Measurements from ENCODE around the gene CES1.
"Not testable (repeated sequence)": the region's sequence is repeated elsewhere in the genome, so short reads cannot be mapped to it uniquely, and the experiment has no call there.

CES1 gene

DNA sequence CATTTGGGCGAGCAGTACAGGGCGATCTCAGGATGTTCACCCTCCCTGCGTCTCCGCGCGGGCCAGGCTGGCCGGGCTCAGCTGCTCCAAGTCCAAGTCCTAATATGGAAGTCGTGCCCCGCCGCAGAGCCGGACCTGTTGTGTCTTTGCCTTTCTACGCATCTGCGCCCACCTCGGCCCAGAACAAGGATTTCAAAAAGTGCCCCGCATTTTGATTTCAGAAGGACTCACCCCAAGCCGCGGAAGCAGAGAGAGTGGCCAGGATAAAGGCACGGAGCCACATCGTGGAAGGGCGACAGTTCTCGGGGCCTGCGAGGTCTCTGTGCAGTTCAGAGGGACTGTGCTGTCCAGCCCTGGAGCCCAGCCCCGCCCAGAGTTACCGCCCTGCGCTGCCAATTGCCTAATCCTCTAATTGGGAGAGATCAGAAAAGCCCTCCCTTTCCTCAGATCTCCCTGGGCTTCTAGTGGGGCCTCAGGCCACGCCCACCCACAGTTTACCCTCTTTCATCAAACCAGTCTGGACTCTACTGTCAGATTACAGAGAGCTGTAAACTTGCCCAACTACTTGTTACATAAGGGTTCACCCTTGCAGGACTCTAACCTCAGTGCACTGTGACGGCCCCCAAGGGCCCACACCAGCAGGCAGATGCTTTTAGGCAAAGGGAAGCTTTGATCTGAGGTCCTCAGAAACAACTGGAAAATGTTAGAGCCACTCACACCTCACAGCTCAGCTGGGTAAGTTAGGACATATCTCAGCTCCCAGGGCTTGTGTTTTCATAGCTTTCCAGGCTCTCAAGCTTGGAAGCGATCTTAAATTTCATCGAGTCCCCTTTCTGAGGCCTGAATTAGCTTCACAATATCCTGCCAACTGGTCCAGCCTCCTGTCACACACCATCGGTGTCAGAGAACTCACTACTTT is at the start of gene CES1:
Gene CES1 (minus strand): TSS at position 324 of the 919 bp plus-strand sequence. CDS start 41 bp downstream, at position 283.
- DNase-seq: no peak

DNA sequence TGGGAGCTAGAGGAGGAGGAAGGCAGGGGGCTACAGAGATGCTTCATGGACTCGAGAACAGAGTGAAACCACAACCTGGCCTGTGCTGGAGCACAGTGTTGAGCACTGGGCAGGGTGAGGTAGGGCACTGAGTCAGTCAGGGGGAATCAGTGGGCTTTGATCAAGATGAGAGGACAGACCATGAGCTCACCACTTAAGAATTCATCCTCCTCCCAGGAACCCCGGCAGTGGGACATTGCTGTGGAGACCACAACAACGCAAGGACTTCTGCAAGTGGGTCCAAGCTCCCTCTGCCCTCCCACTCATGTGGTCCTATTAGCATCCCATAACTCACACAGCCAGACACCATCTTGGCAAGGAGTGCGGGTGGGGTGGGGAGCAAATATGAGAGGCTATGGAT is 44.0 kb upstream of the CES1 start:
- DNase-seq: no peak

DNA sequence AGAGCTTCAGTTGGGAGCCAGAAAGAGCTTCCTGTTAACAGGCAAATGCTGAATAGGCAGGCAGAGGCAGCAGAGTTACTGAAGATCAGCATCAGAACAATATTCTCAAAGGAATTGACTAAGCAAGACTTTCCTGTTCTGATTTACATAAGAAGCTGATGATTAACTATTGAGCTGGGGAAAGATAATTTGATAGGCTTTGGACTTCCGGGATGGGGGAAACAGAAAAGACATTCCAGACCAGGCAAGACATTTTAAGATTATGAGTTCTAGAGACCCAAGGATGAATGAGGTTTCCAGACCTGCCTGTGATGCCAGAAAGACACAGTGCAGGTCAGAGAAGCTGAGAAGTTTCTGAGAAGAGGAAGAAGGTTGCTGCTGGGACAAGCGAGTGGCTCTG is 42.4 kb upstream of the CES1 start, which contains the start of gene CES5A:
Gene CES5A (minus strand): TSS at position 101 of the 400 bp plus-strand sequence. CDS start 152 bp downstream, outside the sequence.
- DNase-seq: no peak

DNA sequence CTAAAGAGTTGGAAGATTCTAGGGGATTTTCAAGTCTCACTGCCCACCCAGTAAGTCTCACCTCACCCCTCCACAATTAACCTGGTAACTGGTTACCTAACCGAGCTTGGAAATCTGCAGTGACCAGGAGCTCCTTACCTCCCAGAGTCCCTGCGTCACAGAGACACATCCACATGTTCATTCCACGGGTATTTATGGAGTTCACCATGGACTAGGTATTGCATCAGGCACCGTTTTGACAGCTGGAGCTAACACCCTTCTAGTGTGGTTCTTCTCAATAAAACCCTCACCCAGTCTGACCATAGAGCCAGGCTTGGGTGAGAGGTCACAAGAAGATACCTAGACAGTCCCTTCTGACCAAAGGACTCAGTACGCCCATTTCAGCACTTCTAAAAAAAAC is 40.2 kb upstream of the CES1 start:
- no peak for DNase-seq

DNA sequence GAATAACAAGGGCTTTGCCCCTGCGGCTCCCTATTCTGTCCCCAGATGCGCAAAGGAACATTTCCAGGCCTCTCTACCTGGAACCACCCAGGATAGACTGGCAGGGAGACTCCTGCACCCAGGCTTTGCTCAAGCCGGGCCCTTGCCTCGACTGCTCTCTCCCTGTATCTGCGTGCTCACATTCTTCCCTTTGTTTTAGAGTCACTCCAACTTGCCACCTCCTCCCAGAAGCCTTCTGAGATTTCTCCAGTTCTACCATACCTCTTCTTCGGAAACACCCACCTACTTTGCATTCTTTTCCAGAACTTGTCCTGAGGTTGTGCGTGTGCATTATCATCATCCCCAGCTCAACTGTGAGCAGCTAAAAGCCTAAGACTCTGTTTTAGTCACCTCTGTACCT is 39.2 kb upstream of the CES1 start:
- DNase-seq: no peak

DNA sequence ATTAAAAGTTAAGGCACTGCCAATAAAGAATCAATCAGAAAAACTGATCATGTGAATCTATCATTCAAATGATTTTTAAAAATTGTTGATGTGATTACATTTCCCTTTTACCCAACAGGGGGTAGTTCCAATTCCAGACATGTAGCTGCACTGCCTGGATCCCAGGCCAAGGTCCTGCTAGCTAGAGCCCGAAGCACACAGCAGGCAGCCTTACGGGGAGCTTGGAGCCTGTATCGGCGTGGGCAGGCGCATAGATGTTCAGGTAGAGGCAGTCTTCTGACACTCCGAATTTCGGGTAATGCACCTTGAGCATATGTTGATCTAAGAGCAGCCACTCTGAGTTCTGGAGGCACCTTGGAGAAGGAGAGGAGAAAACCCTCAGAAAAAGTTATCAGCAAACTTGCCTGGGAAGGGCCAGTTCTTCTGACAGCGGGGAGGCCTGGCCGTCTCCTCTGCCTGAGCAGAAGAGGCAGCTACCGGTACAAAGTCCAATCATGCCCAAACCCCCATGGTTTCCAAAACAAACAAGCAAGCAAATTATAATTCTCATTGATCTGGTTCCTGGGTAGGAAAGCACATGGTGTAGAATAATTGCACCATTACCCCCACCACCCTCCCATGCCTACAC is 38.6 kb upstream of the CES1 start:
- no peak for DNase-seq

DNA sequence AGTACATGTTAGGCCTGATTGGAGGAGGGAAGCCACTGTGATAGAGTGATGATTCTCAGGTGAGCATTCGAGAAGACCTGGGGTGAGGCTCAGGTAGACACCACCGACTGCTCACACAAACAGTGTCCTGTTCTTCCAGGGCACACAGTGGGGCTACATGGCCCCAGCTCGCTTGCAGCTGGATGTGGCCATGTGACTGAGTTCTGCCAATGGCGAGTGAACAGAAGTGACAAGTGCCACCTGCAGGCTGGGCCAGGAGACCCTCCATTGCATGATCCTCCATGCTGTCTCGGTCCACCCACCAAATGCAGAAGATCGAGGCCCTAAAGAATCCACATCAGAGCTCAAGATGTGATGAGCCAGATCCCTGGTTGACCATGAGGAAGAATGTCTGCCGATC is 36.1 kb upstream of the CES1 start:
- DNase-seq: no peak

DNA sequence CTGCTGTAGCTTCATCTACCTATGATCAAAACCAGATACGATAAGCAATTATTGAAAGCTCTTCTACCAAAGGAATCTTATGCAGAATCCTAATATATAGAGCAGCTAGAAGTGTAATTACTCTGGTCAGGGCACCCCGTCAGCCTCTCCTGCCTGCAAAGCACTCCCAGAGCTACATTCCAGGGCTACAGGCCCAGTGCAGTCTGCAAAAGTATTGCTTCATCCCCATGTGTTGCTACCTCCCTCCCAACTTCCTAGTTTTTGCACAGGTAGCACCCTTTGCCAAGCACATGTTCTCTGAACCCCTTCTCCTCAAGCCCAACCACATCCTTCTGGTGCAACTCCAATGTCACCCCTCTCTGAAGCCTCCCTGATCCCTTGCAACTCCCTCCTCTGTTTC is 35.2 kb upstream of the CES1 start:
- no peak for DNase-seq

DNA sequence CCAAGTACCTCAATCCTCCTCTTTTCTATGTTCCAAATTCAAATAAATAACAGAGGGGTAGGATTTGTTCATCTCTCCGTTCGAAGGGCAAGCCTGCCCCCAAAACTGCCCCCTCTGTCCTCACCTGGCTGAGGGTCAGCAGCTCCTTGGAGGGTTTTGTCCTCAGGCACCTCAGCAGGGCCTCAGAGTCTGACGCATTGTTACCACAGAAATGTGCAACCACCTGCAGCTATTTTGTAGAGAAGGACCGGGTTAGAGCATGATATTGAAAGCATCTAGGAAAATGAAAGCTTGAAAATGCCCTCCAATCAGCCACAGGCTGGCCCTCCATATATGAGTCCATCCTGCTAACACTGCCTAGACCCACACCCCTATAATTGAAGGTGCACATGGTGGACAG is 28.4 kb upstream of the CES1 start:
- no peak for DNase-seq

DNA sequence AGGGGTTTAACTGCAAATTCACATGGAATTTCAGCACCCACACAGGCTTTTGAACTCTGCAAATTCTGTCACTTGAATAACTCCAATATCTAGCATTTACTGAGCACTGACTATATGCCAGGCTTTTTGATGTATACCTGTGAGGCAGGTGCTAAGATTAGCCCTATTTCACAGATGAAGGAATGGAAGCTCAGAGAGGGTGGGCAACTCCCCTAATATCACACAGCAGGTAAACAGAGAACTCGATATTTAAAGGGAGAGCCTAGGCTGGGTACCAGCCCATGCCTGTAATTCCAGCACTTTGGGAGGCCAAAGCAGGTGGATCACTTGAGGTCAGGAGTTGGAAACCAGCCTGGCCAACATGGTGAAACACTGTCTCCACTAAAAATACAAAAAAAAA is 24.8 kb upstream of the CES1 start:
- DNase-seq: not testable (repeated sequence)

DNA sequence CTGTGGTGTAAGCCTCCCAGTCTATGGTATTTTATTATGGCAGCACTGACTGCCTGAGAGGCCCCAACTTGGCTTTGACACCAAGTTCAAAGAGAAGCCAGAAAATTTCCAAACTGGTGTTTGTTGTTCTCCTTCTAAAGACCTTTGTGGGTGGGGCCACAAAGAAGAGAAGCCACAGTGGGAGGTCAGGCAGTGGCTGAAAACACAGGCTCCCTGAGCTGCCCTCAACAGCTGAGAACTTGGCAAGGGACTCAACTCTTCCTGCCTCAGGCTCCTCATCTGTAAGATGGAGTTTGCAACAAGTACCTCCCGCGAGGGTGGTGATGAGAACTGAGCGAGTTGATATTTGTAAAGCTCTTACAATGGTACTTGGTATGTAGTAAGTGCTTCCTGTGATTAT is 24.1 kb upstream of the CES1 start:
- DNase-seq: no peak

DNA sequence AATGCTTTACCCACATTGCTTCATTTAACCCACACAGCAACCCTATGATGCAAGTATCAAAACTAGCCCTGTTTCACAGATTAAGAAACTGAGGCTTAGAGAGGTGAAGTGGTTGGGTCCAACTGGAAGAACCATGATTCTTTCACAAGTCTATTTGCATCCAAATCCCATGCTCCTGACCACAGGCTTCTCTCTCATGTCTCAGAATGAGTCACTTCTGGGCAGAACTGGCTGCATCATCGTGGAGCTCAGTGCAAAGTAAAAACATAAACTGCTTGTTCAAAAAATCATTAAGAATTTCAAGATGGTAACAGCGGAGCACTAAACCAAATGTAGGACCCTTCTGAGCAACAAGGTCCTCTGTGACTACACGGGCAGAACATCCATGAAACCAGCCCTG is 20.2 kb upstream of the CES1 start:
- no peak for DNase-seq

DNA sequence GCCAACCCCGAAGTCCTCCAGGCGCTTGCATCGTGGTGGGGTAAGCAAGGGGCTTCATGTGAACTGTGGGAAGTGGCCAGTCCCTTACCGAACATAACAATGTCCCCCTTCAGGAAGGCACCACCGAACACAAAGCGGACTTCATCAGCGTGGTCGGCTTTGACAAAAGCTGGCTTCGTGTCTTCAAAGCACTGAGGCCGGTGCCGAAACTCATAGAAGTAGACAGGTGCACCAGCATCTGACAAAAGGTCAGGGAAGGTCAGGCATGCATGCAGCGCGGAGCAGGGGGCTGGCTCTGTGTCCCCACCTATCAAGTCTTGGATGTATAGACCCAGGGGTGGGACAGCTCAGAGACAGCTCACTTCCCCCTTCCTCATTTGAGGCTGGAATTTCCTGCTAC is 16.6 kb upstream of the CES1 start:
- DNase-seq: no peak

DNA sequence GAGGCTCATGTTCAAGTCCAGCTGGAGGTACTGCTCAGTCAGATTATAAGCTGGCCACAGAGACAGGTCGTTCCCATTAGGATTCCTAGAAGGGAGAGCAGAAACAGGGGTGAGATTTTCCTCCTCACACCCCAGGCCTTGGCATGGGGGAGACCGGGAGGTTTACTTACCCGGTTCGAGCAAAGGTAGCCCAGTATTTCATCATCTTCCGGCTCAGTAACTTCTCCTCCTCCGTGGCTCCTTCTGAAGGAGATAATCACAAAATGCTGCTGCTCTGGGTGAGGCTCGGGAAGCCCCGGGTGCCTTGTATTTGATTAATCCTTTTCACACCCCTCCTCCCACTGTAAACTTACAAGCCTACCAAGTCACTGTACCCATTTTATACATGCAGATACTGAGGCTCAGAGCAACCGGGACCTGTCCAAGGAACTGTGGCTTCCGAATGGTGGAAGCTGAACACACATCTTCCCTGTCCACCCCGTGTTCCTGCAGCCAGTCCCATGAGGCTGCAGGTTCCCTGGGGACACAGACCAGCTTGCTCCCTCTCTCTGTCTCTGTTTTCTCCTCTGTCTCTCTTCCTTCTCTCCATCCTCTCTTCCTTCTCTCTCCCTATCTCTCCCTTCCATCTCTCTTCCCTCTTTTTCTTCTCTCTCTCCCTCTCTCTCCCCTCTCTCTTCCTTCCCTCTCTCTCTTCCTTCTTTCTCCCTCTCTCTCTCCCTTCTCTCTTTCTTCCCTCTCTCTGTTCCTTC is 13.9 kb upstream of the CES1 start:
- no peak for DNase-seq

DNA sequence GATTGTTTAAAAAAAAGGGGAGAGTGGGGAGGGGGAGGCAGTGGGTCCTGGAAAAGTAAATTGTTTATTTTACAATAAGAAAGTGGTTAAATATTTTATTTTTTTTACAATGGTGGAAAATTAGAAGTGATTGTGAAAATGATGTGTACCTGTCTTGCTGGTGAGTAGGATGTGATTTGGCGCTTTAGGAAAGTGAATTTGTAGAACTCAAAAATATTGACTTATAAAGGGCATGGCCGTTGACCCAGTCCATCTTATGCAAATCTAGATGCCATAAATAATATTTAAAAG is 10.2 kb upstream of the CES1 start:
- no peak for DNase-seq

DNA sequence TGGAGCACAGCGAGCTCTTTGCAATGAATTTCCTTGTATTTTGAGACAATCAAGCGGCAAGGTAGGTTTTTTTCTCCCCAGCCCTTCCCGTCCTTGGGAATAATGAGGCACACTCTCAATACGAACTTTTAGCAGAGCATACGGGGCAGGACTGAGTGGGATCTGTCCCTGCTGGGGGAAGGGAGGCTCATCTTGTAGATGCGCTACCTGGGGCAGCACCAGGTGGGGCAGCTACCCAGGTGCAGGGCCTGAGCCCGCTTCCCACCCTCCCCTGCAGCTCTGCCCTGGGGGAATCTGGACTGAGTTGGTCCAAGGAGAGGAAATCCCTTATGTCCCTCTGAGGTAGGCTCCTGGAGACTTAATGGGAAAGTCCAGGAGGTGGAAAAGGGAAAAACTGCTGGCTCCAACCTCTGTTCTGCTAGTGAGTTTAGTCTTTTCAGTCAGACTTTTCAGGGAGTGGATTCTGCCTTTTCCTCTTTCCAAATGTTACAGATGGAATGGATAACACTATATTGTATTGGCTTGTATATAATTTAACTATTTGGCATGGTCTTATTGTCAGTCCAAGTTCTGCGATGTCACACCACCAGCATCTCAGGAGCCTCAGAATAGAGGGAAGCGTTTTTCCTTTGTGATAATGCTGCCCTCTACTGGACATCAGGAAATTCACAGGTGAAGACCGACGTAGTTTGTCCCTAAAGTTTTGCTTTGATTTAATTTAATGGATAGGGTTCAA is 9.6 kb upstream of the CES1 start:
- DNase-seq: no peak

DNA sequence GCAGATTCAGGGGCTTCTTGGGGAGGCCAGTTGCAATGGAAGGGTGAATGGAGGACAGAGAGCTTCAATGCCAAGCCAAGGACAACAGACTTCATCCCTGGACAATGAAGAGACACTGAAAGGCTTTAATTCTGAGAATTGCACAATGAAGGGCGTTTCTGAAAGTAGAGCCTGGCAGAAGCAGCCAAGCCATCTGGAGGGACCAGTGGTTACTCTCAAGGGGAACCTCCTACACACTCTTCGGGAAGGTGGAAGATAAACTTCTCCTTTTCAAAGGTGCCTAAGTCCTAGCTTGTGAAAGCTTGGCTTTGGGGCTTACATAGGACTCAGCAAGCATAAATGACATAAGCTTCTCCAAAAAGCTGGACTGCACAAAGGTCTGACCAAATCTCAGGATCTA is 6.2 kb upstream of the CES1 start:
- no peak for DNase-seq

DNA sequence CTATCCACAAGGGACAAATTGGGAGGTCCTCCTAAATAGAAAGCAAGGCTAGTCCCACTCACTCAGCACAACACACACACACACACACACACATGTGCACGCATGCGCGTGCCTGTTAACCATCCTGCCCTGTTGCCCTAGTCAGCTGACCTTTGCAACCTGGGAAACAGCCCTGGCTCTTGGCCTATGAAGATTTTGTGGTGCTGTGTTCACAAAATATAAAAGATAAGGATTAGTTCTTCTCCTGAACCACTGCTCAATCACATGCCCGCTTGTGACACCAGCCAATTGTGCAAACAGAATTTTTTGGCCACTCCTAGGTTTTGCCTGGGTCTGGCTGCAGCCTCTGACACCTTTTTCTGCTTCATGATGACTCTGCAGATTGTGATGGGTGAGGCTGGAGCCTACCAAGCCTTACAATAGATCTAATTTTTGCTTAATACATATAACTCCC is 3.3 kb upstream of the CES1 start:
- no peak for DNase-seq

DNA sequence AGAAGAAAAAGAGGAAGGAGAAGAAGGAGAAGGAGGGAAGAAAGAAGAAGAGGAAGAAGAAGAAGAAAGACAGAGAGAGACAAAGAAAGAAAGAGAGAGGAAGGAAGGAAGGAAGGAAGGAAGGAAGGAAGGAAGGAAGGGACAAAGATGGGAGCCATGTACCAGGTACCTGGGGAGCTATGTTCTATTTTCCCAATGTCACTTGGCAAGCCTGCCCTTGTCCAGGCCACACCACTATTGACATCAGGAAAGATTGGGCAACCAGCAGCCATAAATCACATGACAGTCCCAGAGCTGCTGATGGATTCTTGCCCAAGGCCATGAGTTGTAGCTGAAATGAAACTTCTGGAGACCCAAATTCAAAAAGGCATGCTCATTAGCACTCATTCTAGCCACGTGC is 2.7 kb upstream of the CES1 start:
- no peak for DNase-seq

DNA sequence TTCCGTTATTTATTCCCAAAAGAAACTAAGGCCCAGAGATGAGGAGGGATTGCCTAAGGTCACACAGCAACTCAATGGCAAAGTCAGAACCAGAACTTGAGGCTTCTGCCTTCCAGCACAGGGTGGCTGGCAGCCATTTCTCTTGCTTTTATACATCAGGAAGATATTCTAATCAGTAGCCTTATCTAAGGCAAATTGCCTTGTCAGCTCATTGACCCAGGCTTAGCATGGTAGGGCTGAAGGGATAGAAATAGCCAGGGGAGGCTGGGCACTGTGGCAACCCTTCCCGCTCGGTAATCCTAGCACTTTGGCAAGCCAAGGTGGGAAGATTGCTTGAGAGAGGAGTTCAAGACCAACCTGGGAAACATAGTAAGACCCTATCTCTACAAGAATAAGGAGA is 2.3 kb upstream of the CES1 start:
- not testable (repeated sequence) for DNase-seq

DNA sequence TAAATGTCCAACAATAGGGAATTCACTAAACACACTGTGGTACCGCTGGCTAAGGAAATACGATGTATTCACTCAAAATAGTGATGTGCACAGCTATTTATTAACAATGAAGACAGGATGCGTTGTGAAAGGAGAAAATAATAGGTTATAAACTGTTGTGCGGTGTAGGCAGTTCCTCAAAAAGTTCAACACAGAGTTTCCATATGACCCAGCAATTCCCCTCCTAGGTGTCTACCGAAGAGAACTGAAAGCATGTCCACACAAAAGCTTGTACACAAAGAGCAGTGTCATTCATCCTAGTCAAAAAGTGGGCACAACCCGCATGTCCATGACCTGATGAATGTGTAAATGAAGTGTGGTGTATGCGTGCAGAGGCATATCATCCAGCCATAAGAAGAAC is 1.2 kb upstream of the CES1 start:
- DNase-seq: no peak

DNA sequence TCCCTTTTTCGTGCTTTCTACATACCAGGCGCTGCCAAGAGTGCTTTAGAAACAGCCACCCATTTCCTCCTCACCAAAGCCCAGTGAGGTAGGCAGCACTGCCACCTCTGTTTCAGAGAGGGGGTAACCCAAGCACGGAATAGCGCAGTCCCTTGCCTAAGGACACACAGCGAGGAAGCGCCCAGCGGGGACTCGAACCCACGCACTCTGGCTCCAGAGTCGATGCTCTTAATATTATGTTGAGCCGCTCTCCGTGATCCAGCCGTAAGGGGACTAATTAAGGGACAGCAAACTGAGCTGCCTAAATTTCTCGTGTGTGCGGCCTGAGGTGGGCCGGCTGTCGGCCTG is 497 bp downstream of the CES1 start:
- DNase-seq: no peak

DNA sequence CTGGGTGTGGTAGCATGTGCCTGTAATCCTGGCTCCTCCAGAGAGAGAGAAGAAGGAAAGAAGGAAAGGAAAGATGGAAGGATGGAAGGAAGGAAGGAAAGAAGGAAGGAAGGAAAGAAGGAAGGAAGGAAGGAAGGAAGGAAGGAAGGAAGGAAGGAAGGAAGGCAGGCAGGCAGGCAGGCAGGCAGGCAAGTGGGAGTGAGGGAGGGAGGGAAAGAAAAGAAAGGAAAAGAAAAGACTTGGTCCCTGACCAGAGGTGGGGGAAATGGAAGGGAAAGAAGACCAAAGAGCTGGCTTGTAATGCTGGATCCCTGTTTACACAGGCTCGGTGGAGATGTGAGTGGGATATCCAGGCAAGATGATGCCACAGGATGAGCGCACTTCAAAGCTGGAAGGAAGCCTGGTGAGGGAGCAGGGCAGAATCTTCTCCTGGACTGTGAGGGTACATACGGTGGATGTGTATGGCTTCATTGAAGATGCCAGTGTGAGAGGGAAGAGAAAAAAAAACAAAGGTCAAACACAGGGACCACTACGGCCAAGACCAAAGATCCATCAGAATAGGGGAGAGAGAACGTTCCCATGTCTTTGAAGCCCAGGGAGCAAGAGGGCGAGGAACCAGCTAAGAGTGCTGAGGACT is 2.1 kb downstream of the CES1 start:
- no peak for DNase-seq

All from activated T-cell treated with anti-CD3 and anti-CD28 coated beads, Interleukin-2, amount 50 U/mL, for 1 hour (primary cell).